Measurements from ENCODE around the gene KCNE1. TPM values are rescaled to one million over a fixed set of nuclear protein-coding genes. Genes with fewer than 3 reads are reported as not detected.

KCNE1 gene
- polyA plus RNA-seq, 2 of the 4 experiments (the other 2 are of a cell fraction): 0.17 TPM; not detected in 1

DNA sequence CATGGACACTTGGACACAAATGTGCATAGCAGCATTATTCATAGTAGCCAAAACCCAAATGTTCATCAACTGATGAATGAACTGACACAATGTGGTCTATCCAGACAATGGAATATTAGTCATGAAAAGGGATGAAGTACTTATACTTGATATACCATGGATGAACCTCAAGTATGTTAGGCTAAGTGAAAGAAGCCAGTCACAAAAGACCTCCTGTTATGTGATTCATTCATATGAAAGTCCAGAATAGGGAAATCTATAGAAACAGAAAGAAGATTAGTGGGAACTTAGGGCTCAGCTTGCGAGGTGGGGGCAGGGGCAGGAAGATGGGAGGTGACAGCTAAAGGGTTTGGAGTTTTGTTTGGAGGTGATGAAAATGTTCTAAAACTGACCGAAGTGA, 7.4 kb downstream of the KCNE1 start:
- TF ChIP-seq, protein P1, sequence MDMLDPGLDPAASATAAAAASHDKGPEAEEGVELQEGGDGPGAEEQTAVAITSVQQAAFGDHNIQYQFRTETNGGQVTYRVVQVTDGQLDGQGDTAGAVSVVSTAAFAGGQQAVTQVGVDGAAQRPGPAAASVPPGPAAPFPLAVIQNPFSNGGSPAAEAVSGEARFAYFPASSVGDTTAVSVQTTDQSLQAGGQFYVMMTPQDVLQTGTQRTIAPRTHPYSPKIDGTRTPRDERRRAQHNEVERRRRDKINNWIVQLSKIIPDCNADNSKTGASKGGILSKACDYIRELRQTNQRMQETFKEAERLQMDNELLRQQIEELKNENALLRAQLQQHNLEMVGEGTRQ (IDR thresholded peaks at IDR 0.05): no peak
- TF ChIP-seq MAFK (IDR thresholded peaks at IDR 0.05; ENCODE audit: partially characterized antibody) (no peak), HDAC2 (IDR thresholded peaks at IDR 0.05) (no peak), CHD2 (IDR thresholded peaks at IDR 0.05; ENCODE audit: low read length, partially characterized antibody) (no peak), SMC3 (IDR thresholded peaks at IDR 0.05) (no peak), POLR2A (IDR thresholded peaks at IDR 0.05; ENCODE audit: low read length) (no peak), GATA3 (IDR thresholded peaks at IDR 0.05; ENCODE audit: borderline replicate concordance) (no peak)
- TF ChIP-seq, protein P2, sequence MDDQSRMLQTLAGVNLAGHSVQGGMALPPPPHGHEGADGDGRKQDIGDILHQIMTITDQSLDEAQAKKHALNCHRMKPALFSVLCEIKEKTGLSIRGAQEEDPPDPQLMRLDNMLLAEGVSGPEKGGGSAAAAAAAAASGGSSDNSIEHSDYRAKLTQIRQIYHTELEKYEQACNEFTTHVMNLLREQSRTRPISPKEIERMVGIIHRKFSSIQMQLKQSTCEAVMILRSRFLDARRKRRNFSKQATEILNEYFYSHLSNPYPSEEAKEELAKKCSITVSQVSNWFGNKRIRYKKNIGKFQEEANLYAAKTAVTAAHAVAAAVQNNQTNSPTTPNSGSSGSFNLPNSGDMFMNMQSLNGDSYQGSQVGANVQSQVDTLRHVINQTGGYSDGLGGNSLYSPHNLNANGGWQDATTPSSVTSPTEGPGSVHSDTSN (IDR thresholded peaks at IDR 0.05): no peak
- TF ChIP-seq, protein P3, sequence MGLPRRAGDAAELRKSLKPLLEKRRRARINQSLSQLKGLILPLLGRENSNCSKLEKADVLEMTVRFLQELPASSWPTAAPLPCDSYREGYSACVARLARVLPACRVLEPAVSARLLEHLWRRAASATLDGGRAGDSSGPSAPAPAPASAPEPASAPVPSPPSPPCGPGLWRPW (IDR thresholded peaks at IDR 0.05): no peak
- TF ChIP-seq, protein P4, sequence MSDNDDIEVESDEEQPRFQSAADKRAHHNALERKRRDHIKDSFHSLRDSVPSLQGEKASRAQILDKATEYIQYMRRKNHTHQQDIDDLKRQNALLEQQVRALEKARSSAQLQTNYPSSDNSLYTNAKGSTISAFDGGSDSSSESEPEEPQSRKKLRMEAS (IDR thresholded peaks at IDR 0.05): no peak
- ChIA-PET POLR2A (no interaction called here), CTCF (no interaction called here)
- no peak overlapping the region for H3K27ac ChIP-seq
- no peak for FAIRE-seq
- no peak overlapping the region for H3K4me2 ChIP-seq
- no peaks in the 10 kb centered on the region for H3K9me3 ChIP-seq
- 46% methylated on average over 2 of the region's 2 CpGs for WGBS (ENCODE audit: missing lambda C conversion rate)
- no peak for ATAC-seq
- DNase-seq (ENCODE audit: low read depth in 1 of 2, low spot score in 1 of 2): no peak
- H3K4me3 ChIP-seq: no peak overlapping the region
- no peaks in the 10 kb centered on the region for H3K4me1 ChIP-seq

DNA sequence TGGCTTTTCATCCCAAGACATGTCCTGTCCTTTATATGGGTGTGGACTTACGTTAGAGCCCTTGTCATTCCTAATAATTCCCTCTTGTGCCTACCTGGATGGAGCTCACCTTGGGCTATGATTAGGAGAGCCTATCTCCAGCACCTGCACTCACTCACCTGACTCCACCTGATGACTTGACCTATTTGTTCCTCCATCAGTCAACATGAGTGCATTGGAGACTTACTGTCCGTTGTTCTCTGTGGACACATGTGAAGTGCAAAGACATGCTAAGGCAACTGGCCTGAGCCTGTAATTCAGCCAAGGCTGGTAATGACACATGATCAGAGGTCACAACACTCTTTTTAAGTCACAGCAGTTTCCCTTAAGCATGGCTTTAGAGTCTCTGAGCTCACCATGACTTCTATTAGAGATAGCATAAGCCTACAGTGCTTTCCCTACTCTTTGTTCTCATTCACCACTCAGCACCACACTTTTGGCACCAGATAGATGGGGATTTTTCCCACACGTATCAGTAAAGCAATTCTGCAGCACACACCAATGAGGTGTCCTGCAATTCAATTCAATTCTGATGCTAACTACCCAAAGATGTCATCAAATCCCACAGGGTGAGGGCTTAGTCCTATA, 9.4 kb downstream of the KCNE1 start:
- no peaks in the 10 kb centered on the region for H3K4me1 ChIP-seq
- H3K27ac ChIP-seq: no peak overlapping the region
- no peak for DNase-seq (ENCODE audit: low read depth in 1 of 2, low spot score in 1 of 2)
- TF ChIP-seq ZC3H11A (IDR thresholded peaks at IDR 0.05) (no peak), CBX8 (IDR thresholded peaks at IDR 0.05) (no peak), EP300 (IDR thresholded peaks at IDR 0.05) (no peak), HOXB13 (CRISPR knock-in tag; IDR thresholded peaks at IDR 0.05; ENCODE audit: low read depth) (no peak), TP53 (CRISPR knock-in tag; IDR thresholded peaks at IDR 0.05) (no peak), TFCP2L1 (CRISPR knock-in tag; IDR thresholded peaks at IDR 0.05) (no peak), HEYL (CRISPR knock-in tag; IDR thresholded peaks at IDR 0.05) (no peak), FOXS1 (CRISPR knock-in tag; IDR thresholded peaks at IDR 0.05) (no peak), CHD4 (IDR thresholded peaks at IDR 0.05; ENCODE audit: borderline replicate concordance) (no peak), ZFP36 (IDR thresholded peaks at IDR 0.05; ENCODE audit: borderline replicate concordance, partially characterized antibody) (no peak), FOSL2 (IDR thresholded peaks at IDR 0.05) (no peak), FOSL2 (CRISPR knock-in tag; IDR thresholded peaks at IDR 0.05) (no peak), ZSCAN20 (CRISPR knock-in tag; IDR thresholded peaks at IDR 0.05) (no peak), SREBF2 (IDR thresholded peaks at IDR 0.05) (no peak), GATA3 (IDR thresholded peaks at IDR 0.05; ENCODE audit: borderline replicate concordance) (no peak)
- TF ChIP-seq, protein P5, sequence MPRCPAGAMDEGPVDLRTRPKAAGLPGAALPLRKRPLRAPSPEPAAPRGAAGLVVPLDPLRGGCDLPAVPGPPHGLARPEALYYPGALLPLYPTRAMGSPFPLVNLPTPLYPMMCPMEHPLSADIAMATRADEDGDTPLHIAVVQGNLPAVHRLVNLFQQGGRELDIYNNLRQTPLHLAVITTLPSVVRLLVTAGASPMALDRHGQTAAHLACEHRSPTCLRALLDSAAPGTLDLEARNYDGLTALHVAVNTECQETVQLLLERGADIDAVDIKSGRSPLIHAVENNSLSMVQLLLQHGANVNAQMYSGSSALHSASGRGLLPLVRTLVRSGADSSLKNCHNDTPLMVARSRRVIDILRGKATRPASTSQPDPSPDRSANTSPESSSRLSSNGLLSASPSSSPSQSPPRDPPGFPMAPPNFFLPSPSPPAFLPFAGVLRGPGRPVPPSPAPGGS (IDR thresholded peaks at IDR 0.05): no peak
- TF ChIP-seq, protein P6, sequence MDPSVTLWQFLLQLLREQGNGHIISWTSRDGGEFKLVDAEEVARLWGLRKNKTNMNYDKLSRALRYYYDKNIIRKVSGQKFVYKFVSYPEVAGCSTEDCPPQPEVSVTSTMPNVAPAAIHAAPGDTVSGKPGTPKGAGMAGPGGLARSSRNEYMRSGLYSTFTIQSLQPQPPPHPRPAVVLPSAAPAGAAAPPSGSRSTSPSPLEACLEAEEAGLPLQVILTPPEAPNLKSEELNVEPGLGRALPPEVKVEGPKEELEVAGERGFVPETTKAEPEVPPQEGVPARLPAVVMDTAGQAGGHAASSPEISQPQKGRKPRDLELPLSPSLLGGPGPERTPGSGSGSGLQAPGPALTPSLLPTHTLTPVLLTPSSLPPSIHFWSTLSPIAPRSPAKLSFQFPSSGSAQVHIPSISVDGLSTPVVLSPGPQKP (IDR thresholded peaks at IDR 0.05; ENCODE audit: low read depth, low read length): no peak
- TF ChIP-seq, protein P7, sequence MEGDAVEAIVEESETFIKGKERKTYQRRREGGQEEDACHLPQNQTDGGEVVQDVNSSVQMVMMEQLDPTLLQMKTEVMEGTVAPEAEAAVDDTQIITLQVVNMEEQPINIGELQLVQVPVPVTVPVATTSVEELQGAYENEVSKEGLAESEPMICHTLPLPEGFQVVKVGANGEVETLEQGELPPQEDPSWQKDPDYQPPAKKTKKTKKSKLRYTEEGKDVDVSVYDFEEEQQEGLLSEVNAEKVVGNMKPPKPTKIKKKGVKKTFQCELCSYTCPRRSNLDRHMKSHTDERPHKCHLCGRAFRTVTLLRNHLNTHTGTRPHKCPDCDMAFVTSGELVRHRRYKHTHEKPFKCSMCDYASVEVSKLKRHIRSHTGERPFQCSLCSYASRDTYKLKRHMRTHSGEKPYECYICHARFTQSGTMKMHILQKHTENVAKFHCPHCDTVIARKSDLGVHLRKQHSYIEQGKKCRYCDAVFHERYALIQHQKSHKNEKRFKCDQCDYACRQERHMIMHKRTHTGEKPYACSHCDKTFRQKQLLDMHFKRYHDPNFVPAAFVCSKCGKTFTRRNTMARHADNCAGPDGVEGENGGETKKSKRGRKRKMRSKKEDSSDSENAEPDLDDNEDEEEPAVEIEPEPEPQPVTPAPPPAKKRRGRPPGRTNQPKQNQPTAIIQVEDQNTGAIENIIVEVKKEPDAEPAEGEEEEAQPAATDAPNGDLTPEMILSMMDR (IDR thresholded peaks at IDR 0.05): no peak
- TF ChIP-seq, protein P8, sequence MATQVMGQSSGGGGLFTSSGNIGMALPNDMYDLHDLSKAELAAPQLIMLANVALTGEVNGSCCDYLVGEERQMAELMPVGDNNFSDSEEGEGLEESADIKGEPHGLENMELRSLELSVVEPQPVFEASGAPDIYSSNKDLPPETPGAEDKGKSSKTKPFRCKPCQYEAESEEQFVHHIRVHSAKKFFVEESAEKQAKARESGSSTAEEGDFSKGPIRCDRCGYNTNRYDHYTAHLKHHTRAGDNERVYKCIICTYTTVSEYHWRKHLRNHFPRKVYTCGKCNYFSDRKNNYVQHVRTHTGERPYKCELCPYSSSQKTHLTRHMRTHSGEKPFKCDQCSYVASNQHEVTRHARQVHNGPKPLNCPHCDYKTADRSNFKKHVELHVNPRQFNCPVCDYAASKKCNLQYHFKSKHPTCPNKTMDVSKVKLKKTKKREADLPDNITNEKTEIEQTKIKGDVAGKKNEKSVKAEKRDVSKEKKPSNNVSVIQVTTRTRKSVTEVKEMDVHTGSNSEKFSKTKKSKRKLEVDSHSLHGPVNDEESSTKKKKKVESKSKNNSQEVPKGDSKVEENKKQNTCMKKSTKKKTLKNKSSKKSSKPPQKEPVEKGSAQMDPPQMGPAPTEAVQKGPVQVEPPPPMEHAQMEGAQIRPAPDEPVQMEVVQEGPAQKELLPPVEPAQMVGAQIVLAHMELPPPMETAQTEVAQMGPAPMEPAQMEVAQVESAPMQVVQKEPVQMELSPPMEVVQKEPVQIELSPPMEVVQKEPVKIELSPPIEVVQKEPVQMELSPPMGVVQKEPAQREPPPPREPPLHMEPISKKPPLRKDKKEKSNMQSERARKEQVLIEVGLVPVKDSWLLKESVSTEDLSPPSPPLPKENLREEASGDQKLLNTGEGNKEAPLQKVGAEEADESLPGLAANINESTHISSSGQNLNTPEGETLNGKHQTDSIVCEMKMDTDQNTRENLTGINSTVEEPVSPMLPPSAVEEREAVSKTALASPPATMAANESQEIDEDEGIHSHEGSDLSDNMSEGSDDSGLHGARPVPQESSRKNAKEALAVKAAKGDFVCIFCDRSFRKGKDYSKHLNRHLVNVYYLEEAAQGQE (IDR thresholded peaks at IDR 0.05): no peak
- TF ChIP-seq, protein P4 (IDR thresholded peaks at IDR 0.05): no peak
- ChIA-PET POLR2A (no interaction called here), CTCF (interaction anchor here (1.0 to 1.5 kb wide), 2 partner anchors 100 kb away, joined by 3 to 7 read pairs; no protein-coding TSS in a partner anchor)
- H3K4me3 ChIP-seq: no peak overlapping the region
- no peak for FAIRE-seq
- H3K4me2 ChIP-seq: no peak overlapping the region
- no peaks in the 10 kb centered on the region for H3K9me3 ChIP-seq
- 32% methylated on average over 3 of the region's 3 CpGs for WGBS (ENCODE audit: missing lambda C conversion rate)
- ATAC-seq: no peak

All from A549 (cell line).